SU-DHL-6 (cell line): ENCODE measurements around the gene GRIA1.

Source experiments
- H2AFZ ChIP-seq: fragments of 200-600 bp; sonication (generic); 2 replicates; pipeline ENCODE4 v1.6.1; 2014; ENCODE audit warnings: low read depth, mild to moderate bottlenecking, moderate library complexity, mixed read lengths, antibody characterized with exemption, low read length; ENCODE audit not compliant: severe bottlenecking
- H3F3A ChIP-seq: fragments of 200-600 bp; shearing (Covaris generic); 2 replicates; pipeline ENCODE4 v1.6.0; 2016; ENCODE audit warnings: antibody characterized with exemption, mild to moderate bottlenecking; ENCODE audit not compliant: insufficient read depth
- H3K27ac ChIP-seq: fragments of 200-600 bp; sonication (generic); 2 replicates; pipeline ENCODE4 v1.5.1; 2016; ENCODE audit warnings: low read depth, mild to moderate bottlenecking, low read length, moderate library complexity, mixed read lengths
- H3K27me3 ChIP-seq: fragments of 200-600 bp; sonication (generic), shearing (Covaris generic); 2 replicates; pipeline ENCODE4 v1.6.0; 2014; ENCODE audit warnings: mild to moderate bottlenecking, low read length
- H3K36me3 ChIP-seq: fragments of 200-600 bp; sonication (generic); 2 replicates; pipeline ENCODE4 v1.6.1; 2014; ENCODE audit warnings: mild to moderate bottlenecking, low read length, mixed read lengths
- H3K4me2 ChIP-seq: fragments of 300-600, 200-600 bp; shearing (Covaris generic), sonication (generic); 2 replicates; pipeline ENCODE4 v1.6.0; 2014; ENCODE audit warnings: low read length, low read depth, mild to moderate bottlenecking; ENCODE audit not compliant: poor library complexity, severe bottlenecking
- H3K4me3 ChIP-seq: fragments of 200-600 bp; sonication (generic); 2 replicates; pipeline ENCODE4 v1.5.1; 2014; ENCODE audit warnings: antibody characterized with exemption, low read length, mild to moderate bottlenecking, mixed read lengths; ENCODE audit not compliant: insufficient read depth, poor library complexity, severe bottlenecking
- H3K79me2 ChIP-seq: fragments of 200-600 bp; sonication (generic); 2 replicates; pipeline ENCODE4 v1.6.1; 2014; ENCODE audit warnings: mild to moderate bottlenecking, low read length, moderate library complexity; ENCODE audit not compliant: insufficient read depth
- H3K9ac ChIP-seq: fragments of 200-600 bp; sonication (generic); 2 replicates; pipeline ENCODE4 v1.7.0; 2014; ENCODE audit warnings: mild to moderate bottlenecking, low read length
- H3K9me2 ChIP-seq: fragments of 200-600 bp; sonication (generic); replicated peaks from 2 replicates; pipeline ENCODE4 v1.6.1; 2014; ENCODE audit warnings: low read length; ENCODE audit not compliant: insufficient read depth
- H3K9me3 ChIP-seq: fragments of 200-600 bp; sonication (generic); 2 replicates; pipeline ENCODE4 v1.6.1; 2014; ENCODE audit warnings: low read length, mixed read lengths; ENCODE audit not compliant: insufficient read depth
- H4K20me1 ChIP-seq: fragments of 200-600 bp; sonication (generic); 2 replicates; pipeline ENCODE4 v1.6.1; 2014; ENCODE audit warnings: low read depth, mild to moderate bottlenecking, antibody characterized with exemption, low read length, moderate library complexity, mixed read lengths
- CTCF ChIP-seq: fragments of 200-600 bp; sonication (generic); IDR thresholded peaks from one replicate; pipeline ENCODE4 v1.5.1; 2017; ENCODE audit warnings: antibody characterized with exemption, mild to moderate bottlenecking, low read length, moderate library complexity; ENCODE audit not compliant: insufficient read depth, poor library complexity, severe bottlenecking
- EZH2phosphoT487 ChIP-seq: fragments of 200-600 bp; sonication (generic), shearing (Covaris generic); conservative IDR thresholded peaks from 2 replicates; pipeline ENCODE4 v1.6.1; 2018; ENCODE audit warnings: mild to moderate bottlenecking, antibody characterized with exemption, low read length, moderate library complexity, mixed read lengths

Gene GRIA1

GRCh38 chr5:153670101-153670500 is 179.6 kb downstream of the GRIA1 start:
- no peaks in the 10 kb centered on the region for H3K9me3 ChIP-seq
- H3K4me2 ChIP-seq, result no peak overlapping the region
- H3K27me3 ChIP-seq, result no peaks in the 10 kb centered on the region
- H4K20me1 ChIP-seq, result no peaks in the 10 kb centered on the region
- H3K79me2 ChIP-seq, result no peaks in the 10 kb centered on the region
- no peaks in the 10 kb centered on the region for H3K36me3 ChIP-seq
- H3F3A ChIP-seq, result no peaks in the 10 kb centered on the region
- no peak overlapping the region for H2AFZ ChIP-seq
- TF ChIP-seq CTCF (no peak), EZH2phosphoT487 (no peak)
- H3K9me2 ChIP-seq, result no peaks in the 10 kb centered on the region
- H3K9ac ChIP-seq, result no peak overlapping the region
- no peak overlapping the region for H3K4me3 ChIP-seq
- H3K27ac ChIP-seq, result no peak overlapping the region

GRCh38 chr5:153671653-153672346 is 181.3 kb downstream of the GRIA1 start:
- no peak overlapping the region for H2AFZ ChIP-seq
- H3K36me3 ChIP-seq, result no peaks in the 10 kb centered on the region
- H3K27me3 ChIP-seq, result no peaks in the 10 kb centered on the region
- H3K9me3 ChIP-seq, result no peaks in the 10 kb centered on the region
- no peaks in the 10 kb centered on the region for H3K79me2 ChIP-seq
- H4K20me1 ChIP-seq, result no peaks in the 10 kb centered on the region
- no peaks in the 10 kb centered on the region for H3K9me2 ChIP-seq
- H3K9ac ChIP-seq, result no peak overlapping the region
- H3F3A ChIP-seq, result no peaks in the 10 kb centered on the region
- no peak overlapping the region for H3K4me2 ChIP-seq
- no peak overlapping the region for H3K27ac ChIP-seq
- no peak overlapping the region for H3K4me3 ChIP-seq
- TF ChIP-seq EZH2phosphoT487, result no peak

GRCh38 chr5:153672347-153673090 is 182.0 kb downstream of the GRIA1 start:
- no peaks in the 10 kb centered on the region for H3K79me2 ChIP-seq
- TF ChIP-seq CTCF (no peak), EZH2phosphoT487 (no peak)
- no peak overlapping the region for H3K27ac ChIP-seq
- H3K9me2 ChIP-seq, result no peaks in the 10 kb centered on the region
- H3K36me3 ChIP-seq, result no peaks in the 10 kb centered on the region
- no peak overlapping the region for H3K4me2 ChIP-seq
- H4K20me1 ChIP-seq, result no peaks in the 10 kb centered on the region
- no peaks in the 10 kb centered on the region for H3K27me3 ChIP-seq
- no peak overlapping the region for H3K4me3 ChIP-seq
- no peaks in the 10 kb centered on the region for H3F3A ChIP-seq
- H3K9ac ChIP-seq, result no peak overlapping the region
- H2AFZ ChIP-seq, result no peak overlapping the region
- H3K9me3 ChIP-seq, result no peaks in the 10 kb centered on the region

GRCh38 chr5:153674356-153674755 is 183.9 kb downstream of the GRIA1 start:
- H3K9ac ChIP-seq, result no peak overlapping the region
- TF ChIP-seq CTCF (no peak), EZH2phosphoT487 (no peak)
- no peaks in the 10 kb centered on the region for H3K36me3 ChIP-seq
- H3K9me3 ChIP-seq, result no peaks in the 10 kb centered on the region
- H3K27me3 ChIP-seq, result no peaks in the 10 kb centered on the region
- H3K79me2 ChIP-seq, result no peaks in the 10 kb centered on the region
- no peaks in the 10 kb centered on the region for H4K20me1 ChIP-seq
- no peak overlapping the region for H3K27ac ChIP-seq
- no peaks in the 10 kb centered on the region for H3K9me2 ChIP-seq
- no peak overlapping the region for H2AFZ ChIP-seq
- no peak overlapping the region for H3K4me2 ChIP-seq
- no peak overlapping the region for H3K4me3 ChIP-seq
- no peaks in the 10 kb centered on the region for H3F3A ChIP-seq
